DND-41 (cell line): ENCODE data around the gene PVALEF.

ENCODE experiments used
- ATAC-seq: fragments of 200-7000 bp; cut with Tn5 transposase; 3 replicates; pipeline ENCODE4 v1.9.1; 2021; ENCODE audit warnings: low read depth; ENCODE audit not compliant: insufficient read depth
- DNase-seq: peaks from one replicate; pipeline ENCODE4 v3.0.0-alpha.2; 2020
- H2AFZ ChIP-seq: 2 replicates; pipeline ENCODE4 v1.6.0; 2012; ENCODE audit warnings: low read depth, low read length
- H3K27ac ChIP-seq: 2 replicates; pipeline ENCODE4 v1.5.1; 2012; ENCODE audit warnings: low read length, inconsistent platforms
- H3K27me3 ChIP-seq: fragments of 200-600 bp; sonication (generic); 2 replicates; pipeline ENCODE4 v1.6.0; 2012; ENCODE audit warnings: low read length, mild to moderate bottlenecking, inconsistent platforms; ENCODE audit not compliant: insufficient read depth, poor library complexity
- H3K36me3 ChIP-seq: 2 replicates; pipeline ENCODE4 v1.5.1; 2012; ENCODE audit warnings: low read length, inconsistent platforms; ENCODE audit not compliant: insufficient read depth
- H3K4me1 ChIP-seq: 2 replicates; pipeline ENCODE4 v1.5.1; 2012; ENCODE audit warnings: mild to moderate bottlenecking, low read length; ENCODE audit not compliant: insufficient read depth
- H3K4me2 ChIP-seq: 2 replicates; pipeline ENCODE4 v1.6.0; 2012; ENCODE audit warnings: mild to moderate bottlenecking, moderate library complexity, low read length, inconsistent platforms; ENCODE audit not compliant: insufficient read depth
- H3K4me3 ChIP-seq, 2 experiments: fragments of 200-600 bp in 1 of 2; shearing (Covaris generic) in 1 of 2; 2 replicates each; pipeline ENCODE4 v1.5.1; 2012 to 2016; ENCODE audit warnings: inconsistent platforms in 2 of 2, low read length in 2 of 2, mild to moderate bottlenecking in 2 of 2, low read depth in 1 of 2, moderate library complexity in 1 of 2
- H3K79me2 ChIP-seq: 2 replicates; pipeline ENCODE4 v1.6.0; 2012; ENCODE audit warnings: low read length, inconsistent platforms; ENCODE audit not compliant: insufficient read depth
- H3K9ac ChIP-seq: 2 replicates; pipeline ENCODE4 v1.6.0; 2012; ENCODE audit warnings: low read depth, mild to moderate bottlenecking, inconsistent platforms, low read length, moderate library complexity
- H3K9me3 ChIP-seq: 2 replicates; pipeline ENCODE4 v1.5.1; 2012; ENCODE audit warnings: low read length, moderate library complexity, mild to moderate bottlenecking, inconsistent platforms; ENCODE audit not compliant: insufficient read depth, severe bottlenecking
- H4K20me1 ChIP-seq: 2 replicates; pipeline ENCODE4 v1.6.0; 2012; ENCODE audit warnings: low read length; ENCODE audit not compliant: insufficient read depth
- CTCF ChIP-seq: IDR thresholded peaks from 2 replicates; pipeline ENCODE4 v1.5.1; 2012; ENCODE audit warnings: borderline replicate concordance, low read length, moderate library complexity, mild to moderate bottlenecking; ENCODE audit not compliant: poor library complexity, severe bottlenecking; ENCODE audit errors: extremely low read depth
- EZH2 ChIP-seq: IDR thresholded peaks from 3 replicates; pipeline ENCODE4 v1.6.1; 2012; ENCODE audit warnings: borderline replicate concordance, low read depth, mild to moderate bottlenecking, moderate library complexity, low read length, inconsistent platforms; ENCODE audit not compliant: severe bottlenecking

Gene PVALEF

GRCh38 chr17:81117672-81118198 lies 47.6 kb upstream of the PVALEF start:
- H3K4me2 ChIP-seq = no peak overlapping the region
- no peaks in the 10 kb centered on the region for H3K4me1 ChIP-seq
- no peaks in the 10 kb centered on the region for H3K79me2 ChIP-seq
- H3K36me3 ChIP-seq = no peaks in the 10 kb centered on the region
- H3K27ac ChIP-seq = no peak overlapping the region
- H3K9ac ChIP-seq = no peak overlapping the region
- DNase-seq = no peak
- H3K9me3 ChIP-seq = no peaks in the 10 kb centered on the region
- no peaks in the 10 kb centered on the region for H3K27me3 ChIP-seq
- H4K20me1 ChIP-seq = peaks cover 5% of the 10 kb centered on the region; the same call in 1 of the 2 replicates
- ATAC-seq = no peak
- H2AFZ ChIP-seq = no peak overlapping the region
- H3K4me3 ChIP-seq = no peak overlapping the region
- TF ChIP-seq CTCF (no peak), EZH2 (no peak)

- no peaks in the 10 kb centered on the region for H3K27me3 ChIP-seq
- ATAC-seq (no peak), DNase-seq (no peak)
- H3K9me3 ChIP-seq = no peaks in the 10 kb centered on the region
- H3K27ac ChIP-seq = no peak overlapping the region
- no peak overlapping the region for H3K4me3 ChIP-seq
- no peak overlapping the region for H2AFZ ChIP-seq
- no peaks in the 10 kb centered on the region for H3K79me2 ChIP-seq
- no peaks in the 10 kb centered on the region for H3K36me3 ChIP-seq
- no peak for TF ChIP-seq CTCF
- no peak for TF ChIP-seq EZH2
- no peak overlapping the region for H3K4me2 ChIP-seq
- H3K9ac ChIP-seq = no peak overlapping the region
- no peaks in the 10 kb centered on the region for H3K4me1 ChIP-seq
- peaks cover 5% of the 10 kb centered on the region; the same call in 1 of the 2 replicates for H4K20me1 ChIP-seq
Observed at GRCh38 chr17:81118308-81119221, 46.7 kb upstream of the PVALEF start.

GRCh38 chr17:81119223-81120148 lies 45.8 kb upstream of the PVALEF start:
- H3K9ac ChIP-seq = no peak overlapping the region
- H3K4me2 ChIP-seq = no peak overlapping the region
- no peak overlapping the region for H3K4me3 ChIP-seq
- DNase-seq (peak; percentile 64), ATAC-seq (peak; percentile 47; the same call in 2 of the 3 replicates)
- peaks cover 5% of the 10 kb centered on the region; the same call in 1 of the 2 replicates for H4K20me1 ChIP-seq
- H3K27me3 ChIP-seq = no peaks in the 10 kb centered on the region
- H3K27ac ChIP-seq = no peak overlapping the region
- no peaks in the 10 kb centered on the region for H3K36me3 ChIP-seq
- no peak overlapping the region for H2AFZ ChIP-seq
- H3K9me3 ChIP-seq = no peaks in the 10 kb centered on the region
- H3K4me1 ChIP-seq = no peaks in the 10 kb centered on the region
- H3K79me2 ChIP-seq = no peaks in the 10 kb centered on the region
- TF ChIP-seq EZH2 (no peak), CTCF (no peak)
